Neural cell (in vitro differentiated cells): ENCODE measurements around the gene INA.

Experiments
- CTCF ChIP-seq: fragments of 450-650 bp; IDR thresholded peaks from 2 replicates; pipeline ENCODE4 v1.5.1; 2014; ENCODE audit warnings: antibody characterized with exemption, mild to moderate bottlenecking, moderate library complexity; ENCODE audit not compliant: poor library complexity, severe bottlenecking
- EP300 ChIP-seq: fragments of 450-650 bp; conservative IDR thresholded peaks from 2 replicates; pipeline ENCODE4 v1.6.1; 2014; ENCODE audit warnings: antibody characterized with exemption, mild to moderate bottlenecking, moderate library complexity; ENCODE audit not compliant: poor library complexity, severe bottlenecking
- EZH2 ChIP-seq: fragments of 200-600, 300-800 bp; shearing (Covaris generic), sonication (generic); IDR thresholded peaks from 2 replicates; pipeline ENCODE4 v1.6.1; 2014; ENCODE audit warnings: antibody characterized with exemption, low read length, borderline replicate concordance, mild to moderate bottlenecking; ENCODE audit not compliant: insufficient read depth, poor library complexity, severe bottlenecking
- POLR2AphosphoS5 ChIP-seq: IDR thresholded peaks from 2 replicates; pipeline ENCODE4 v1.6.1; 2012
- REST ChIP-seq: IDR thresholded peaks from 2 replicates; pipeline ENCODE4 v1.6.1; 2012; ENCODE audit warnings: borderline replicate concordance

DNA sequence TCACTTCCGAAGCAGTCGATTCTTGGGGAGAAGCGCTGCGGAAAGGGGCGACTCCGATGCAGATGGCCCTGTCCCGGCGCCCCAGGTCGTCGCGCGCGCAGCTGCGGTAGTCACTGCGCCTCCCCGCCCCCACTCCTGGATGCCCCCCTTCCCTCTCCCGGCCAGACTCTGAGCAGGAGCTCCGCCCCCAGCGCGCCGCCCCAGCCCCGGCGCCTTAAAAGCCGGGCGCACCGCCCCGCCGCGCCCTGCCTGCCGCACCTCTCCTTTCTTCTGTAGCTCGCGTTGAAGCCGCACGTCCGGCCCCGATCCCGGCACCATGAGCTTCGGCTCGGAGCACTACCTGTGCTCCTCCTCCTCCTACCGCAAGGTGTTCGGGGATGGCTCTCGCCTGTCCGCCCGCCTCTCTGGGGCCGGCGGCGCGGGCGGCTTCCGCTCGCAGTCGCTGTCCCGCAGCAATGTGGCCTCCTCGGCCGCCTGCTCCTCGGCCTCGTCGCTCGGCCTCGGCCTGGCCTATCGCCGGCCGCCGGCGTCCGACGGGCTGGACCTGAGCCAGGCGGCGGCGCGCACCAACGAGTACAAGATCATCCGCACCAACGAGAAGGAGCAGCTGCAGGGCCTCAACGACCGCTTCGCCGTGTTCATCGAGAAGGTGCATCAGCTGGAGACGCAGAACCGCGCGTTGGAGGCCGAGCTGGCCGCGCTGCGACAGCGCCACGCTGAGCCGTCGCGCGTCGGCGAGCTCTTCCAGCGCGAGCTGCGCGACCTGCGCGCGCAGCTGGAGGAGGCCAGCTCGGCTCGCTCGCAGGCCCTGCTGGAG, at the start of gene INA:
- TF ChIP-seq CTCF (peak; percentile 55), REST (peak; percentile 91), EZH2 (no peak), POLR2AphosphoS5 (peak; percentile 98), EP300 (peak; percentile 31)
